Caco-2 (cell line): ENCODE results near the gene TSHZ2. TPM values are rescaled to one million over a fixed set of nuclear protein-coding genes. Genes with fewer than 3 reads are reported as not detected.

Source experiments
- BruUV-seq: library from RNA; stranded (reverse); fragments of 400-500 nt; replicated peaks from 2 replicates; lab custom pipeline; 2021; lab: Mats Ljungman, UMichigan
- CTCF ChIA-PET: fragments of 300-600 bp; sonication (Branson Sonifier 250); formaldehyde crosslinking; loops from one replicate; lab custom pipeline; 2022; ENCODE audit warnings: antibody characterized with exemption; lab: Charles Lee
- POLR2A ChIA-PET: fragments of 300-600 bp; sonication (Branson Sonifier 250); formaldehyde crosslinking; loops from one replicate; lab custom pipeline; 2022; ENCODE audit warnings: antibody characterized with exemption; lab: Charles Lee
- DNase-seq, 2 experiments: peaks; one replicate each; pipeline versions ENCODE4 v3.0.0 to v3.0.0-alpha.2; 2020 to 2022
- H3K27me3 ChIP-seq: replicated peaks from 2 replicates; pipeline ENCODE4 v1.6.0; 2011; ENCODE audit warnings: low read length; ENCODE audit not compliant: control insufficient read depth, insufficient read depth
- H3K36me3 ChIP-seq: 2 replicates; pipeline ENCODE4 v1.5.1; 2011; ENCODE audit warnings: low read length; ENCODE audit not compliant: control insufficient read depth, insufficient read depth
- H3K4me1 ChIP-seq: fragments of 250-450 bp; sonication (Bioruptor Pico); 2 replicates; pipeline ENCODE4 v1.5.1; 2020; ENCODE audit warnings: mild to moderate bottlenecking
- H3K4me3 ChIP-seq: 2 replicates; pipeline ENCODE4 v1.5.1; 2011; ENCODE audit warnings: low read depth, mild to moderate bottlenecking, control low read depth, low read length
- H3K9me3 ChIP-seq: fragments of 250-450 bp; sonication (Bioruptor Pico); 2 replicates; pipeline ENCODE4 v1.5.1; 2020; ENCODE audit warnings: mild to moderate bottlenecking, moderate library complexity
- H3K27ac Mint-ChIP-seq: one replicate; pipeline ENCODE4 v1.8.0; 2022; ENCODE audit warnings: mixed read lengths; ENCODE audit not compliant: unreplicated experiment
- H3K27me3 Mint-ChIP-seq: one replicate; pipeline ENCODE4 v1.8.0; 2022; ENCODE audit warnings: mixed read lengths; ENCODE audit not compliant: insufficient read depth, unreplicated experiment
- H3K36me3 Mint-ChIP-seq: one replicate; pipeline ENCODE4 v1.8.0; 2022; ENCODE audit warnings: mild to moderate bottlenecking, mixed read lengths; ENCODE audit not compliant: insufficient read depth, unreplicated experiment
- H3K4me1 Mint-ChIP-seq: one replicate; pipeline ENCODE4 v1.8.0; 2022; ENCODE audit warnings: low read depth, mixed read lengths; ENCODE audit not compliant: unreplicated experiment
- H3K4me3 Mint-ChIP-seq: one replicate; pipeline ENCODE4 v1.8.0; 2022; ENCODE audit warnings: mild to moderate bottlenecking, moderate library complexity, mixed read lengths; ENCODE audit not compliant: unreplicated experiment
- H3K9me3 Mint-ChIP-seq: one replicate; pipeline ENCODE4 v1.8.0; 2022; ENCODE audit warnings: mixed read lengths; ENCODE audit not compliant: unreplicated experiment
- intact Hi-C: fragments of 100-400 bp; cut with micrococcal nuclease; formaldehyde crosslinking; loops from one replicate; pipeline ENCODE4 v1.10.0; 2022; ENCODE audit not compliant: unreplicated experiment
- total RNA-seq: library from RNA; stranded (reverse); gene quantifications from 2 replicates; pipeline ENCODE4 v1.2.3, GENCODE V29; 2022
- TF ChIP-seq, protein P1 (sequence below), 2 experiments: fragments of 200-600 bp in 1 of 2; IDR thresholded peaks; 1 replicate in 1 of 2; 2 replicates in 1 of 2; pipeline versions ENCODE4 v1.5.1 to v1.8.0; 2011 to 2022; ENCODE audit warnings: antibody characterized with exemption in 1 of 2, control low read depth in 1 of 2, inconsistent platforms in 1 of 2, low read depth in 1 of 2, low read length in 1 of 2, mild to moderate bottlenecking in 1 of 2, moderate library complexity in 1 of 2; ENCODE audit not compliant: insufficient read depth in 1 of 2, severe bottlenecking in 1 of 2, unreplicated experiment in 1 of 2

The TSHZ2 gene
- total RNA-seq, 1 experiment from 2014 or later = 0.07 TPM

DNA sequence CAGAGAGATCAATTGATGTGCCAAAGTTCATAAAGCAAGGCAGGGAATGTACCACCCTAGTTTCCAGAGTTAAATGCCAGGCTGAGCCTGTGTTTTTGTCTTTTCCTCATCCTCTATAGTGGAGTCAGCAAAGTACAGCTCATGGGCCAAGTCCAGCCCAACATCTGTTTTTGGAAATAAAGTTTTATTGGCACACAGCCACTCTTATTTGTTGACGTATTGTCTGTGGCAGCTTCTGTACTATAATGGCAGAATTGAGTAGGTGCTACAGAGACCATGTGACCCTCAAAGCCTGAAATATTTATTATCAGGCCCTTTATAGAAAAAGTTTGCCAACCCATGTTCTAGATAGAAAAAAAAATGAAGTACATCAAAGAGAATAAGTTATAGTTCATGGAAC lies 187.0 kb downstream of the TSHZ2 start:
- no peaks in the 10 kb centered on the region for H3K9me3 Mint-ChIP-seq
- Histone ChIP-seq H3K4me1 (no peaks in the 10 kb centered on the region), H3K4me3 (no peak overlapping the region), H3K36me3 (no peaks in the 10 kb centered on the region), H3K27me3 (no peaks in the 10 kb centered on the region; the same call in 1 of the 2 replicates), H3K9me3 (no peaks in the 10 kb centered on the region)
- intact Hi-C loops = loop anchor here (2.0 kb wide), 1 partner anchor 904 kb away; no protein-coding TSS in a partner anchor
- H3K27me3 Mint-ChIP-seq = no peaks in the 10 kb centered on the region
- TF ChIP-seq, protein P1, sequence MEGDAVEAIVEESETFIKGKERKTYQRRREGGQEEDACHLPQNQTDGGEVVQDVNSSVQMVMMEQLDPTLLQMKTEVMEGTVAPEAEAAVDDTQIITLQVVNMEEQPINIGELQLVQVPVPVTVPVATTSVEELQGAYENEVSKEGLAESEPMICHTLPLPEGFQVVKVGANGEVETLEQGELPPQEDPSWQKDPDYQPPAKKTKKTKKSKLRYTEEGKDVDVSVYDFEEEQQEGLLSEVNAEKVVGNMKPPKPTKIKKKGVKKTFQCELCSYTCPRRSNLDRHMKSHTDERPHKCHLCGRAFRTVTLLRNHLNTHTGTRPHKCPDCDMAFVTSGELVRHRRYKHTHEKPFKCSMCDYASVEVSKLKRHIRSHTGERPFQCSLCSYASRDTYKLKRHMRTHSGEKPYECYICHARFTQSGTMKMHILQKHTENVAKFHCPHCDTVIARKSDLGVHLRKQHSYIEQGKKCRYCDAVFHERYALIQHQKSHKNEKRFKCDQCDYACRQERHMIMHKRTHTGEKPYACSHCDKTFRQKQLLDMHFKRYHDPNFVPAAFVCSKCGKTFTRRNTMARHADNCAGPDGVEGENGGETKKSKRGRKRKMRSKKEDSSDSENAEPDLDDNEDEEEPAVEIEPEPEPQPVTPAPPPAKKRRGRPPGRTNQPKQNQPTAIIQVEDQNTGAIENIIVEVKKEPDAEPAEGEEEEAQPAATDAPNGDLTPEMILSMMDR (IDR thresholded peaks at IDR 0.05; ENCODE audit: insufficient read depth in 1 of 2, low read depth in 1 of 2, low read length in 1 of 2, severe bottlenecking in 1 of 2, unreplicated experiment in 1 of 2) = no peak
- no TSS peak for BruUV-seq
- H3K36me3 Mint-ChIP-seq = no peaks in the 10 kb centered on the region
- no peak for DNase-seq
- no peak overlapping the region for H3K4me3 Mint-ChIP-seq
- ChIA-PET POLR2A (no interaction called here), CTCF (no interaction called here)
- H3K27ac Mint-ChIP-seq = no peak overlapping the region
- no peaks in the 10 kb centered on the region for H3K4me1 Mint-ChIP-seq

DNA sequence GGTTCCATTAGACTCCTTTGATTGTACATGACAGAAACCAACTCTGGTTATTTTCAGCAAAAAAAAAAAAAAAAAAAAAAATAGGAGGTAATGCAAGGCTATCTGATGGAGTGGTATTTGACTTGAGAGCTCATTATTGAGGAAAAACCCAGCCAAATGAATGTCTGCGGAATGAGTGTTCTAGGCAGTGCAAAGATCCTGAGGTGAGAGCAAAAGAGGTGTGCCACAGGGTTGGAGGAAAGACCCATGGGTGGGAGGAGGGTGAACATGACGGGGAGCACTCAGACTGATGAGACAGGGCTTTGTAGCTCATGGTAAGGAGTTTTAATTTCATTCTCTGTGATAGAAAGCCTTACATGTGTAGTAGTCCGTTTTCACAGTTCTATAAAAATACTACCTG lies 188.9 kb downstream of the TSHZ2 start:
- Mint-ChIP-seq H3K36me3 (no peaks in the 10 kb centered on the region), H3K9me3 (no peaks in the 10 kb centered on the region), H3K27ac (no peak overlapping the region), H3K4me3 (no peak overlapping the region), H3K4me1 (no peaks in the 10 kb centered on the region), H3K27me3 (no peaks in the 10 kb centered on the region)
- H3K4me3 ChIP-seq = no peak overlapping the region
- TF ChIP-seq, protein P1 (IDR thresholded peaks at IDR 0.05; ENCODE audit: insufficient read depth in 1 of 2, low read depth in 1 of 2, low read length in 1 of 2, severe bottlenecking in 1 of 2, unreplicated experiment in 1 of 2) = no peak
- intact Hi-C loops = no loop called here
- no peaks in the 10 kb centered on the region for H3K9me3 ChIP-seq
- H3K4me1 ChIP-seq = no peaks in the 10 kb centered on the region
- POLR2A ChIA-PET = no interaction called here
- no peaks in the 10 kb centered on the region; the same call in 1 of the 2 replicates for H3K27me3 ChIP-seq
- no TSS peak for BruUV-seq
- H3K36me3 ChIP-seq = no peaks in the 10 kb centered on the region
- no peak for DNase-seq
- CTCF ChIA-PET = interaction anchor here (0.7 kb wide), 1 partner anchor 18 kb away, joined by 5 read pairs; no protein-coding TSS in a partner anchor

DNA sequence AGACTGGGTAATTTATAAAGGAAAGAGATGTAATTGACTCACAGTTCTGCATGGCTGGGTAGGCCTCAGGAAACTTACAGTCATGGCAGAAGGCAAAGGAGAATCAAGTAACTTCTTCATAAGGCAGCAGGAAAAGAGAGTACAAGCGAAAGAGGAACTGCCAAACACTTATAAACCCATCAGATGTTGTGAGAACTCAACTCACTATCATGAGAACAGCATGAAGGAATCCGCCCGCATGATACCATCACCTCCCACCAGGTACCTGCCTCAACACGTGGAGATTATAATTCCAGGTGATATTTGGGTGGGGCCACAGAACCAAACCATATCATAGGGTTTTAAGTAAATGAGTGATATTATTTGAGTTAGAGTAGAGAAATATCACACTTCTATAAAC lies 189.3 kb downstream of the TSHZ2 start:
- H3K4me3 Mint-ChIP-seq = no peak overlapping the region

More for the DNA sequence above, 189.3 kb downstream of the TSHZ2 start:
- no TSS peak for BruUV-seq
- no peaks in the 10 kb centered on the region for H3K27me3 Mint-ChIP-seq
- intact Hi-C loops = no loop called here
- Histone ChIP-seq H3K9me3 (no peaks in the 10 kb centered on the region), H3K27me3 (no peaks in the 10 kb centered on the region), H3K4me1 (no peaks in the 10 kb centered on the region), H3K36me3 (no peaks in the 10 kb centered on the region), H3K4me3 (no peak overlapping the region)
- DNase-seq = no peak
- H3K27ac Mint-ChIP-seq = no peak overlapping the region
- ChIA-PET CTCF (interaction anchor here (0.7 kb wide), 1 partner anchor 17 kb away, joined by 5 read pairs; no protein-coding TSS in a partner anchor), POLR2A (no interaction called here)
- no peaks in the 10 kb centered on the region for H3K36me3 Mint-ChIP-seq
- no peaks in the 10 kb centered on the region for H3K9me3 Mint-ChIP-seq
- H3K4me1 Mint-ChIP-seq = no peaks in the 10 kb centered on the region
- TF ChIP-seq, protein P1 (IDR thresholded peaks at IDR 0.05; ENCODE audit: insufficient read depth in 1 of 2, low read depth in 1 of 2, low read length in 1 of 2, severe bottlenecking in 1 of 2, unreplicated experiment in 1 of 2) = no peak
